ENCODE data around the gene FDXACB1.

Gene FDXACB1

GRCh38 chr11:111840143-111840542 lies 38.8 kb downstream of the FDXACB1 start:
- H3K27me3 Mint-ChIP-seq: no peaks in the 10 kb centered on the region
- H3K27ac Mint-ChIP-seq: no peak overlapping the region
- no peaks in the 10 kb centered on the region for H3K9me3 Mint-ChIP-seq
- peaks cover 8% of the 10 kb centered on the region for H3K4me1 Mint-ChIP-seq (ENCODE audit: low read depth)
- H3K4me3 Mint-ChIP-seq: no peak overlapping the region
- H3K36me3 Mint-ChIP-seq (ENCODE audit: low read depth): peaks cover 38% of the 10 kb centered on the region

- Mint-ChIP-seq H3K4me3 (no peak overlapping the region), H3K4me1 (ENCODE audit: low read depth) (peaks cover 8% of the 10 kb centered on the region), H3K36me3 (ENCODE audit: low read depth) (peaks cover 38% of the 10 kb centered on the region), H3K27me3 (no peaks in the 10 kb centered on the region), H3K27ac (no peak overlapping the region), H3K9me3 (no peaks in the 10 kb centered on the region)
These were observed 40.9 kb downstream of the FDXACB1 start for GRCh38 chr11:111838054-111838453.

- peaks cover 8% of the 10 kb centered on the region for H3K4me1 Mint-ChIP-seq (ENCODE audit: low read depth)
- H3K36me3 Mint-ChIP-seq (ENCODE audit: low read depth): peaks cover 38% of the 10 kb centered on the region
- no peaks in the 10 kb centered on the region for H3K9me3 Mint-ChIP-seq
- no peak overlapping the region for H3K27ac Mint-ChIP-seq
- no peaks in the 10 kb centered on the region for H3K27me3 Mint-ChIP-seq
- no peak overlapping the region for H3K4me3 Mint-ChIP-seq
These were observed 41.5 kb downstream of the FDXACB1 start for GRCh38 chr11:111837366-111837891.

- H3K4me3 Mint-ChIP-seq: no peak overlapping the region
- no peak overlapping the region for H3K27ac Mint-ChIP-seq
- peaks cover 38% of the 10 kb centered on the region for H3K36me3 Mint-ChIP-seq (ENCODE audit: low read depth)
- H3K27me3 Mint-ChIP-seq: no peaks in the 10 kb centered on the region
- H3K9me3 Mint-ChIP-seq: no peaks in the 10 kb centered on the region
- peaks cover 8% of the 10 kb centered on the region for H3K4me1 Mint-ChIP-seq (ENCODE audit: low read depth)
These were observed 42.2 kb downstream of the FDXACB1 start for GRCh38 chr11:111836721-111837120.

GRCh38 chr11:111836162-111836561 lies 42.8 kb downstream of the FDXACB1 start:
- no peaks in the 10 kb centered on the region for H3K9me3 Mint-ChIP-seq

GRCh38 chr11:111835665-111836064 lies 43.3 kb downstream of the FDXACB1 start:
- H3K4me3 Mint-ChIP-seq: no peak overlapping the region
- no peaks in the 10 kb centered on the region for H3K9me3 Mint-ChIP-seq
- no peaks in the 10 kb centered on the region for H3K27me3 Mint-ChIP-seq
- peaks cover 36% of the 10 kb centered on the region for H3K36me3 Mint-ChIP-seq (ENCODE audit: low read depth)
- H3K27ac Mint-ChIP-seq: no peak overlapping the region
- peaks cover 8% of the 10 kb centered on the region for H3K4me1 Mint-ChIP-seq (ENCODE audit: low read depth)

More at GRCh38 chr11:111836162-111836561, 42.8 kb downstream of the FDXACB1 start:
- Mint-ChIP-seq H3K4me1 (ENCODE audit: low read depth) (peaks cover 8% of the 10 kb centered on the region), H3K36me3 (ENCODE audit: low read depth) (peaks cover 41% of the 10 kb centered on the region), H3K27ac (no peak overlapping the region), H3K4me3 (no peak overlapping the region), H3K27me3 (no peaks in the 10 kb centered on the region)

- peaks cover 45% of the 10 kb centered on the region for H3K36me3 Mint-ChIP-seq (ENCODE audit: low read depth)
- H3K4me1 Mint-ChIP-seq (ENCODE audit: low read depth): peaks cover 16% of the 10 kb centered on the region
- H3K27ac Mint-ChIP-seq: no peak overlapping the region
- H3K9me3 Mint-ChIP-seq: no peaks in the 10 kb centered on the region
- H3K27me3 Mint-ChIP-seq: no peaks in the 10 kb centered on the region
- no peak overlapping the region for H3K4me3 Mint-ChIP-seq
These were observed 44.4 kb downstream of the FDXACB1 start for GRCh38 chr11:111834432-111835163.

GRCh38 chr11:111833524-111833923 lies 45.4 kb downstream of the FDXACB1 start:
- Mint-ChIP-seq H3K4me3 (no peak overlapping the region), H3K27ac (no peak overlapping the region), H3K27me3 (no peaks in the 10 kb centered on the region), H3K4me1 (ENCODE audit: low read depth) (peaks cover 26% of the 10 kb centered on the region), H3K36me3 (ENCODE audit: low read depth) (peaks cover 51% of the 10 kb centered on the region), H3K9me3 (no peaks in the 10 kb centered on the region)

GRCh38 chr11:111829185-111829968 lies 49.6 kb downstream of the FDXACB1 start:
- peaks cover 46% of the 10 kb centered on the region for H3K36me3 Mint-ChIP-seq (ENCODE audit: low read depth)
- H3K9me3 Mint-ChIP-seq: no peaks in the 10 kb centered on the region
- no peak overlapping the region for H3K27ac Mint-ChIP-seq
- H3K4me1 Mint-ChIP-seq (ENCODE audit: low read depth): peaks cover 17% of the 10 kb centered on the region
- no peak overlapping the region for H3K4me3 Mint-ChIP-seq
- H3K27me3 Mint-ChIP-seq: no peaks in the 10 kb centered on the region

GRCh38 chr11:111826322-111826950 lies 52.5 kb downstream of the FDXACB1 start:
- H3K4me1 Mint-ChIP-seq (ENCODE audit: low read depth): peaks cover 17% of the 10 kb centered on the region
- no peak overlapping the region for H3K27ac Mint-ChIP-seq
- no peaks in the 10 kb centered on the region for H3K27me3 Mint-ChIP-seq
- no peak overlapping the region for H3K4me3 Mint-ChIP-seq
- H3K36me3 Mint-ChIP-seq (ENCODE audit: low read depth): peaks cover 52% of the 10 kb centered on the region
- H3K9me3 Mint-ChIP-seq: no peaks in the 10 kb centered on the region

All from stimulated activated naive CD8-positive, alpha-beta T cell treated with anti-CD3 and anti-CD28 coated beads, Interleukin-15, Interleukin-2, amounts not matched to agents 100 ng/mL and 50 ng/mL, for 24 hours (primary cell).